Endometrial microvascular endothelial cells (primary cell): ENCODE results near the gene SASH1. TPM values are rescaled to one million over a fixed set of nuclear protein-coding genes. Genes with fewer than 3 reads are reported as not detected.
"Not testable (repeated sequence)": the region's sequence is repeated elsewhere in the genome, so short reads cannot be mapped to it uniquely, and the experiment has no call there.

Experiments
- in situ Hi-C: cut with HindIII; loops from 2 replicates; pipeline ENCODE4 v1.10.0; 2017; ENCODE audit warnings: low sequenced_read_pairs, low pct_unique_long_range_greater_than_20kb; ENCODE audit errors: inconsistent ontology term
- total RNA-seq: library from RNA; depleted of rRNA; stranded (reverse); fragments of >200 nt; gene quantifications from one replicate; pipeline ENCODE4 v1.2.3, GENCODE V29; 2015; ENCODE audit errors: inconsistent ontology term

The SASH1 gene
- total RNA-seq, 1 donor from 2014 or later: 75.4 TPM

- in situ Hi-C loops: no loop called here
These were observed 17.1 kb upstream of the SASH1 start for GRCh38 chr6:148325316-148326068.

- in situ Hi-C loops: no loop called here
These were observed 13.6 kb upstream of the SASH1 start for GRCh38 chr6:148328876-148329555.

- in situ Hi-C loops: no loop called here
These were observed 12.8 kb upstream of the SASH1 start for GRCh38 chr6:148329596-148330381.

GRCh38 chr6:148332088-148332487, 10.6 kb upstream of the SASH1 start:
- in situ Hi-C loops: no loop called here

GRCh38 chr6:148336901-148337300, 5.7 kb upstream of the SASH1 start:
- in situ Hi-C loops: no loop called here

GRCh38 chr6:148339766-148340165, 2.9 kb upstream of the SASH1 start:
- in situ Hi-C loops: no loop called here

- in situ Hi-C loops: no loop called here
These were observed 1.9 kb upstream of the SASH1 start for GRCh38 chr6:148340586-148341297.

GRCh38 chr6:148342100-148342349, 613 bp upstream of the SASH1 start:
- in situ Hi-C loops: no loop called here

- in situ Hi-C loops: no loop called here
These were observed 577 bp downstream of the SASH1 start for GRCh38 chr6:148343047-148343782.

GRCh38 chr6:148345176-148345575, 2.5 kb downstream of the SASH1 start:
- in situ Hi-C loops: no loop called here

GRCh38 chr6:148345578-148345977, 2.9 kb downstream of the SASH1 start:
- in situ Hi-C loops: no loop called here

GRCh38 chr6:148346681-148347440, 4.2 kb downstream of the SASH1 start:
- in situ Hi-C loops: no loop called here

- in situ Hi-C loops: no loop called here
These were observed 4.9 kb downstream of the SASH1 start for GRCh38 chr6:148347441-148348054.

- in situ Hi-C loops: no loop called here
These were observed 5.7 kb downstream of the SASH1 start for GRCh38 chr6:148348335-148348734.

GRCh38 chr6:148348778-148349177, 6.1 kb downstream of the SASH1 start:
- in situ Hi-C loops: no loop called here

- in situ Hi-C loops: no loop called here
These were observed 6.8 kb downstream of the SASH1 start for GRCh38 chr6:148349466-148349865.

GRCh38 chr6:148351309-148351708, 8.7 kb downstream of the SASH1 start:
- in situ Hi-C loops: no loop called here

GRCh38 chr6:148352421-148352820, 9.8 kb downstream of the SASH1 start:
- in situ Hi-C loops: not testable (repeated sequence)
